NCI-H1417 (cell line): ENCODE results near the gene KRTAP10-3.
"Not testable (repeated sequence)": the region's sequence is repeated elsewhere in the genome, so short reads cannot be mapped to it uniquely, and the experiment has no call there.

ENCODE experiments used
- DNase-seq, 3 experiments: peaks; one replicate each; lab custom pipeline; 2025; lab: John Stamatoyannopoulos, UW

Gene KRTAP10-3

DNA sequence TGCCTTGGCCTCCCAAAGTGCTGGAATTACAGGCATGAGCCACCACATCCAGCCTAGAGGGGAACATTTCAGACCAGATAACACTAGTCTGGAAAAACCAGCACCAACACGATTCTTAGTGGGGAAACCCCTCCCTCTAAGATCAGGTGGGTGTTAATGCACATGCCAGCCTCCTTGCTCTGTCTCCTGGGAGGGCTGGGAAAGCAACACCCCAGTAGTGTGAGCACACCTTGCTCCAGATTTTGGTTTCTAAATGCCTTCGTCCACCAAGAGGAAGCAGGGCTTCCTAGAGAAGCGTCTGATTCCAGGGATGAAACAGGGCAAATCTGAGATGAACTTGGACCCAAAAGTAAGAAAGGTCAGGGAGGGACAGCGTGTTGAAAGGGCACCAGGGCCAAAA is 12.7 kb upstream of the KRTAP10-3 start:
- DNase-seq, result no peak

DNA sequence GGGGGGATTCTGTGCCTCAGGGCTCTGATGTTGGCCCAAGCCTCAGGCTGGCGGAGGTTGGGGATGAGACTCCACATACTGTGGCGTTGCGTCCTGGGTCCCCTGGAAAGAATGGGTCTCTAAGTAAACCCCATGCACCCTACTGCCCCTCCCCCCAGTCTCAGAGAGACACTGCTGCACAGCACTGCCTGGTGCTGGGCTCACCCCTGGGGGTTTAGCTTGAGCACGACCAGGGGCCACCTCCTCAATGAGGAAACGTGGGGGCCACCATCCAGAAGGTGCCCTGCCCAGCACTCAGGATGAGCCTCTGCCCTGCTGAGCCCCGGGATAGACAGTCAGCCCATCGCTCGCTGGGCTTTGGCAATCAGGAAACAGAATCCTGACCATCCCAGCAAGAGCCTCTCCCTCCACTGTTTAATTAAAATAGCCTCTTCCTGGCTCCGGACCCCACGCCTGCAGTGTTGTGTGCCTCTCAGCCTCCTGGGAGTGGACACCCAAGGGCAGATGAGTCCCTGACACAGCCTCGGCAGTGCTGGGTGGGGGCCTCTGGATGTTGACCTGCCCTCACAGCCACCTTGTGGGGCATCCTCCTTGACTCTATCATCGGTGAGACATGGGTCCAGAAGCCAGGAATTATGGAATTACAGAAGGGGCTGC is 11.4 kb upstream of the KRTAP10-3 start:
- DNase-seq, result no peak

- peak in 2 of 3 experiments; percentile 45 to 60 for DNase-seq
These were observed 10.3 kb upstream of the KRTAP10-3 start for GRCh38 chr21:44568667-44569556.

DNA sequence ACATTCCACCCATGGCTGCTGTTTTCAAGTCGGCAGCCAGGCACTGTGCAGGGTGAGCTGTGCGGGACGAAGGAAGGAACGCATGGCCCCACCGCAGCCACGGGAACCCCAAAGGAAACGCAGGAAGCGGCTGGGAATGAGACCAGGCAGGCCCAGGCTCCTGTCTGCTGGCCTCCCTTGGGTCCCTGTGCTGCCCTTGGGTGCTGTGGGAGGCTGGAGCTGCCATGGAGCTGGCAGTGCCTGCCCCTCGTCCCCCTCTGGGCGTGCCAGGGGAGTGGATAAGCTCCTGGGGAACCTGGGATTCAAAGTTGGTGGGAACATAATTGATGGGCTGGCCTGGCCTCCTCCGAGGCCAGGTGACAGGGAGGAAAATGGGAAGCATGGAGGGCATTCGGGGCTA is 9.7 kb upstream of the KRTAP10-3 start:
- DNase-seq, result no peak

GRCh38 chr21:44567481-44568171 is 9.0 kb upstream of the KRTAP10-3 start:
- DNase-seq, result no peak

DNA sequence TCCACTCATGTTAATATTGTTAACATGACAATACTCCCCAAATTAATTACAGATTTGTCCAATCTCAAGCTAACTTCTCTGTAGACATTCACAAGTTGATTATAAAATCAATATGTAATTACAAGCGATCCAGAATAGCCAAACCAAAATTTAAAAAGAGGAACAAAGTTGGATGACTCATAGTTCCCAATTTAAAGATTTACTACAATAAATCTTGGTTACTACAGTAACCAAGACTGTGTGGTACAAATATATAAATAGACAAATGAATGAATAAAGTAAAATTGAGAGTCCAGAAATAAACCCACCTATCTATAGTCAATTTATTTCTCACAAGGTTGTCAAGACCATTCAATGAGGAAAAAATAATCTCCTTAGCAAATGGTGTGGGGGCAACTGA is 7.8 kb upstream of the KRTAP10-3 start:
- DNase-seq, result no peak

DNA sequence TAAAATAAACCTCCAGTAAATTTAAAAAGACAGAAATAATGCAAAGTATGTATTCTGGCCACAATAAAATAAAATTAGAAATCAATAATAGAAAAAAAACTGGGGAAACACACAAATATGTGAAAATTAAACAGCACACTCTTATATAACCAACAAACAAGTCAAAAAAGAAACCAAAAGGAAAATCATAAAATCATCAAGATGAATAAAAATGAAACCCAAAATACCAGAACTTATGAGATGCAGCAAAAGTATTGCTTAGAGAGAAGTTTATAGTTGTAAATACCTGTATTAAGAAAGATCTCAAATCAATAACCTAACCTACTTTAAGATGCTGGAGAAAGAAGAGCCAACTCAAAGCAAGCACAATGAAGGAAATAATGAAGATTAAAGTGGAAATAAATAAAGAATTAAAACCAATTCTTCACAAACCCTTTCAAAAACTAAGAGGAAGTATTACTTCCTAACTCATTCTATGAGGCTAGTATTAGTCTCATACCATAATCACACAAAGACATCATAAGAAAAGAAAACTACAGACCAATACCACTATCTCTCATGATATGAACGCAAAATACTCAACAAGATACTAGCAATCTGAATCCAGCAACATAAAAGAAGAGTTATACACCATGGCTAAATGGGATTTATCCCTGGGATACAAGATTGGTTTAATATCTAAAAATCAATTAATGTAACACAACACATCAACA is 6.4 kb upstream of the KRTAP10-3 start:
- no peak for DNase-seq

DNA sequence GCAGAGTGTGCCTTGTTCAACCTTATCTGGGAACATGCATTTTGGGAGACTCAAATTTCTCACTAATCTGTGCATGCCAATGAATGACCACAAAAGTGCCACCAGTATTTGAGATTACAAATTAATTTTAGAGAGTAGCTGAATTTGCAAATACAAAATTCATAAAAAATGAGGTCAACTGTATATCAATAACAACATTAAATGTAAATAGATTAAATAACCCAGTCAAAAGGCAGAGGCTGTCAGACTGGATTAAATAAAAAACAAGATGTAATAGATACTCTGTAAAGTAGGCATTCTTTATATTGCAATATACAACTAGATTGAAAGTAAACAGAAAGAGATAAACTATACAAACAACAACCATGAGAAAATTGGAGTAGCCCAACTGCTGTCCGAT is 5.5 kb upstream of the KRTAP10-3 start:
- DNase-seq, result no peak

- not testable (repeated sequence) for DNase-seq
These were observed 293 bp downstream of the KRTAP10-3 start for GRCh38 chr21:44558329-44558675.

- no peak for DNase-seq
These were observed 885 bp downstream of the KRTAP10-3 start for GRCh38 chr21:44557491-44558328.

- DNase-seq, result peak; percentile 29 to 75 (median 47)
These were observed 1.7 kb downstream of the KRTAP10-3 start for GRCh38 chr21:44556879-44557278.

- DNase-seq, result no peak
These were observed 3.3 kb downstream of the KRTAP10-3 start for GRCh38 chr21:44555200-44555875.

- no peak for DNase-seq
These were observed 5.9 kb downstream of the KRTAP10-3 start for GRCh38 chr21:44552681-44553080.

DNA sequence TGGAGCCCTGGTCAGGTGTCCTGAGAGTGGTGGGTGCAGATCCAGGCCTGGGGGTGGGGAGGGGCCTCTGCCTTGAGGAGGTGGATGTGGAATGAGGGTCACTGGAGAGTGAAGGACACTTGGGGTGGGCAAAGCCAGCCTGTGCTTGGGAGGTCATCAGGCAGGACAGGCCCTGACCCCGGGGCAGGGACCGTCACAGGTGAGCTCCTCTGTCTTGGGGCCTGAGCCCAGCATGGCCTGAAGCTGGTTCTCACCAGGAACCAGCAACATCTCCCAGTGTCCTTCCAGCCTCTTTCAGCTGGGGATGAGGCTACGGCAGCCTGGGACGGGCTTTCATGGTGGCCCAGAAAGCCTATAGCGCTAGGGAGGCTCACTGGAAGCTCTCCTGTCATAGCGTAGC is 6.5 kb downstream of the KRTAP10-3 start:
- DNase-seq, result no peak

DNA sequence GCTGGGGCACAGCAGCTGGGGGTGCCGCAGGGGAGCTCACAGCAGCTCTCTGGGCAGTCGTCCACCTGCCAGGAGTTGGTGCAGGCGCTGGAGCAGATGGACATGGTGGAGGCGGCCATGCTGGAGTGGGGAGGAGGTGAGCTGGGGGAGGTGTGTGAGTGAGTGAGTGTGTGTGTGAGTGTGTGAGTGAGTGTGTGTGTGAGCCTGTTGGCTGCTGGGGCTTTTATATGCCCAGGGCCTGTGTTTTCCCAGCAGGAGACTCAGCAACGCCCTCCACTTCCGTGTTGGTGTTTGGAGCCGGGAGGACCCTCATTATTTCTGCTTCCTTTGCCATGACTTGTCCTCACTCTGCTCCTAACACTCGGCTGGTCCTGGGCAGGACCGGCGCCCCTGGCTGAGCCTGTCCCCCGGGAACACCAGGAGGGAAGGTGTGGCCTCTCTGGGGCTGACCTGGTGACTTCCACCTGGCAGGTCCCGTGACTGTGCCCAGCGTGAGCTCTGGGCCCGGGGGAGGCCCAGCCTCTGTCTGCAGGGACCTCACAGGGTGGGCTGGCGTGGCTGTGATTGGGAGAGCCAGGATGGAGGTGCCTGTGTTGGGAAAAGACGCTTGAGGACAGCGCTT is 7.1 kb downstream of the KRTAP10-3 start, which contains the start of gene KRTAP10-2:
Gene KRTAP10-2 (minus strand): TSS at position 166 of the 622 bp plus-strand sequence. CDS start 47 bp downstream, at position 119.
- DNase-seq, result peak; percentile 16 to 79 (median 78)

DNA sequence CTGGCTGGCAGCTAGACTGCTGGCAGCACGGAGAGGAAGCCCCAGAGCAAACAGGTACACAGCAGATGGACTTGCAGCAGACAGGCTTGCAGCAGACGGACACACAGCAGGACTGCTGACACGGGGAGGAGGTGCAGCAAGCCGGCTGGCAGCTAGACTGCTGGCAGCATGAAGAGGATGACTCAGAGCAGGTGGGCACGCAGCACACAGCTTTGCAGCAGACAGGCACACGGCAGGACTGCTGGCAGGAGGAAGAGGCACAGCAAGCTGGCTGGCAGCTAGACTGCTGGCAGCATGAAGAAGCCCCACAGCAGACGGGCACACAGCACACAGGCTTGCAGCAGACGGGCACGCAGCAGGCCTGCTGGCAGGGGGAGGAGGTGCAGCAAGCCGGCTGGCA is 7.8 kb downstream of the KRTAP10-3 start:
- no peak for DNase-seq

GRCh38 chr21:44550285-44550684 is 8.3 kb downstream of the KRTAP10-3 start:
- not testable (repeated sequence) for DNase-seq

DNA sequence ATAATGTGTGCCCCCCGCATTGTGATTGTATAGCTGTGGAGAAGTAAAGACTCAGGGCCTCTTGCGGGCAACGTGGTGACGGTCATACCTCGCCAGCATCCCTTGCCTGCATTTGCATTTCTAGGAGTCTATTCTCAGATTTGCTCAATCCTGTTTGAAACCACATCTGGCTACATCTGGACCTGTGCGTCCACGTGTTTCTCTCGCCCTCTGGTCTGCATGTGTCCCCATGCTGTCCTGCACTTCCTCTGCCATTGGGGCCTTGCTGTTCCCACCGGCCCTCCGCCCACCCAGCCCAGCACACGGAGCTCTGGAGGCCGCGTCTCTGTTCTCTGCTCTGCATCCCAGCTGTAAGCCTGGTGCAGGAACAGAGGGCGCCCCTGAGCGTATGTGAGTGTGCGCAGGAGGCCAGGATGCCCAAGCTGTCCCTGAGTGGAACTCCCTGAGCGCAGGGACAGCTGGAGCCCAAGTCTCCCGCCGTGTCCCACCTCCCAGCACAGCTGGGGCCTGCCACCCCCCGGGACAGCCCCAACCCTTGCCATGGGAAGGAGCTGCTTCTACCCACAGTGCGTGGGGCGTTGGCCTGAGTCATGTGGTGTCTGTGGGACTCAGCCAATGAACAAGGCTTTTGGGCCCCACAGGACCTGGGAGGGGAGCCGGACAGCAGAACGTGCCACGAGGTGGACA is 8.9 kb downstream of the KRTAP10-3 start:
- DNase-seq, result no peak

DNA sequence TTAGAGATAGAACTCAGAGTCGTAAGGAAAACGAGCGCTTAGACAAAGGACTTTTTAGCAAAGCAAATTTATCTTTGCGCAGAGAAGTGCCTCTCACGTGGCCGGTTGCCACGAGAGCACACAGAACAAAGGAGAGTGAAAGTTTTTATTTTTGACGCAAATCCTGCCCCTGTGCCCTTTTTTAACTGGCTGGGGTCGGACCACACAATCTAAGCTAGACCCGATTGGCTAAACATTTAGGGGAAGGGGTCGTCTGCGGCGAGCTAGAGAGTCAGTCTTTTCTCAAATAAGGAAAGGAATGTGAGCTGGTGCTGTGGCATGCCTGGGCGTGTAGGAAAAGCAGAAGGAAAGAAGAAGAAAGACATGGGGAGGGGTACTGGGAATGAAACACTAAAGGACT is 9.7 kb downstream of the KRTAP10-3 start:
- DNase-seq, result no peak
